Measurements from ENCODE around the gene DNAH14.
"Not testable (repeated sequence)": the region's sequence is repeated elsewhere in the genome, so short reads cannot be mapped to it uniquely, and the experiment has no call there.

DNAH14 gene

DNA sequence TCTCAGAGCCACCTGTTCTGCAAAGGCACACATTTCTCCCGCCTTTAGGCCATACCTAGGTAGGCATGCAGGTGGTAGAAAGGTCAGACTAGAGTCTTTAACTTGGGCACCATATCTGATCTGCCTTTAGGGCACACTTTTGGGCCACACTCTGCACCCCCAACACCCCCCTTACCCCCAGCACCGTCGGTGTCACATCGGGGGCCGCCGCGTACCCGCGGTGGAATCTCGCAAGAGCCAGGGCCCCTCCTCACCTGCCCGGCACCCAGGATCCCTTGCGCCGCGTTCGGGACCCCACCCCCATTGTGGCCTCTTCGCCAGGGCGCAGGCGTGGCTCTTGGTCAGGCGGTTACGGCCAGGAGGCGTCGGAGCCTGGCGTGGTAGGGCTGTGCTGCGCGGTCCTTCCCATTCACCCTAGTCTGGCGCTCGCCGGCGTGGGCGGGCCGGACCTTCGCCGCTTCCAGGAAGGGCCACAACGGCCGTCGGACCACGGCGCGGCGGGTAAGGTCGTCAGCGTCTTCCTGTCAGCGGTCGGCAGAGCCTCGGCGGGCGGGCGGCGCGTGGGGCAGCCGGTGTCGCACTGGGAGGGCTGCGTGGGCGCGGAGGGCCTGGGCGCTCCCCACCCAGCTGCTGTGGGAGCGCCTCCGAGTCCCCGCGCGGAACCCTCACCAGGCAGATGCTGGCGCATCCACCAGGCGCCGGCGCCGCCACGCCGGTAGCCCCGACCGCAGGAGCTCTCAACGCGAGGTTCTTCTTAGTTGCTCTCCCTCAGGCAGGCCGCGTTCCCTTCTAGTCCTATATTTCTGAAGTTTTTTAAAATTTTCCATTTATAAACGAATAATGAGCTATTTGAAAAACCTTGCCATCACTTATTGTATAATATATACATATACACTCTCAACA lies at the start of gene DNAH14:
Gene DNAH14, plus strand, starts transcription at position 341 of the 903 bp plus-strand sequence. CDS start 23,028 bp downstream, outside the sequence.
- Histone ChIP-seq H3K36me3 (ENCODE audit: control insufficient read depth, insufficient read depth, low read length) (0 out of 2 replicates have a peak, but pooled peaks cover 3% of the 10 kb centered on the region), H3K9ac (ENCODE audit: low read length) (peak within 1 kb of the TSS; percentile 78), H3K4me3 (ENCODE audit: low read depth, low read length) (peak within 1 kb of the TSS; percentile 74), H3K9me3 (ENCODE audit: control insufficient read depth, insufficient read depth, low read depth, low read length) (peaks cover 28% of the 10 kb centered on the region), H3K4me1 (ENCODE audit: control insufficient read depth, insufficient read depth, low read length) (no peaks in the 10 kb centered on the region; the same call in 1 of the 2 replicates), H3K27ac (ENCODE audit: low read depth, low read length) (peak within 1 kb of the TSS; percentile 38; the same call in 1 of the 2 replicates), H3K27me3 (ENCODE audit: control insufficient read depth, insufficient read depth, low read length) (no peaks in the 10 kb centered on the region)

DNA sequence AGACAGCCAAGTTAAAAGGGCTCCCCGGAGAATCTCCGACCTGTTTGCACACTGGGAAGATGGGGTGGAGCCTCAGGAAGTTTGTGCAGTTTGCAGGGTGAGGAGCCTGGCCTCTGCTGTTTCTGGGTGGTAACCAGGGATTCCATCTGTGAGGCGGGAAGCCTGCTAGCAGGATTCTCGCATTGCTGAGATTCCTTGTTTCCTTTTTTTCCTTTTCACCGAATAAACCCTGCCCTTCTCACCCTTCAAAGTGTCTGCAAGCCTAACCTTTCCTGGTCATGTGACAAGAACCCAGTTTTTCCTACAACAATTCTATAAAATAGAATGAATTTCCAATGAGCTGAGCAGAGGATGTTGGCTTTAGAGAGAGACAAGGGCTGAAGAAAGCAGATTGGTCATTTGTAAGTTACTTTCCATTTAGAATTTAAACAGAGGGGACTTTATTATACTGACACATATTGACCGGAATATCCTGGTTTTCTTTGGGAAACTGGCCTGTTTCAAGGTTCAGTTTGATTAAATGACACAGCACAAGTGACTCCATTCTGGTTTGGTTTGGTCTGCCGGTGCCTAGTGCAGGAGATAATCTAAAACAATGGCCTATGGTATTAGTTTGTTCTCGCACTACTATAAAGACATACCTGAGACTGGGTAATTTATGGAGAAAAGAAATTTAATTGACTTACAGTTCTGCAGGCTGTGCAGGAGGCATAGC lies 48.7 kb upstream of the DNAH14 start:
- H3K27ac ChIP-seq (ENCODE audit: low read depth, low read length), result peak overlapping the region; percentile 2; the same call in 1 of the 2 replicates
- H3K36me3 ChIP-seq (ENCODE audit: control insufficient read depth, insufficient read depth, low read length), result no peaks in the 10 kb centered on the region
- no peaks in the 10 kb centered on the region for H3K27me3 ChIP-seq (ENCODE audit: control insufficient read depth, insufficient read depth, low read length)
- peaks cover 11% of the 10 kb centered on the region for H3K9me3 ChIP-seq (ENCODE audit: control insufficient read depth, insufficient read depth, low read depth, low read length)
- H3K4me1 ChIP-seq (ENCODE audit: control insufficient read depth, insufficient read depth, low read length), result peaks cover 42% of the 10 kb centered on the region
- no peak overlapping the region for H3K9ac ChIP-seq (ENCODE audit: low read length)
- H3K4me3 ChIP-seq (ENCODE audit: low read depth, low read length), result peak overlapping the region; percentile 11

DNA sequence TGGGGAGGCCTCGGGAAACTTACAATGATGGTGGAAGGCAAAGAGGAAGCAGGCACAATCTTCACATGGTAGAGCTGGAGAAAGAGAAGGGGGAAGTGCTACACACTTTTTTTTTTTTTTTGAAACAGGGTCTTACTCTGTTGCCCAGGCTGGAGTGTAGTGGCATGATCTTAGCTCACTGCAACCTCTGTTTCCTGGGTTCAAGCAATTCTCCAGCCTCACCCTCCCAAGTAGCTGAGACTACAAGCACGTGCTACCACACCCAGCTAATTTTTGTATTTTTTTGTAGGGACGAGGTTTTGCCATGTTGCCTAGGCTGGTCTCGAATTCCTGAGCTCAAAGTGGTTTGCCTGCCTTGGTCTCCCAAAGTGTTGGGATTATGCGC lies 48.2 kb upstream of the DNAH14 start:
- H3K27ac ChIP-seq (ENCODE audit: low read depth, low read length), result peak overlapping the region; percentile 2; the same call in 1 of the 2 replicates
- peaks cover 16% of the 10 kb centered on the region for H3K9me3 ChIP-seq (ENCODE audit: control insufficient read depth, insufficient read depth, low read depth, low read length)

DNA sequence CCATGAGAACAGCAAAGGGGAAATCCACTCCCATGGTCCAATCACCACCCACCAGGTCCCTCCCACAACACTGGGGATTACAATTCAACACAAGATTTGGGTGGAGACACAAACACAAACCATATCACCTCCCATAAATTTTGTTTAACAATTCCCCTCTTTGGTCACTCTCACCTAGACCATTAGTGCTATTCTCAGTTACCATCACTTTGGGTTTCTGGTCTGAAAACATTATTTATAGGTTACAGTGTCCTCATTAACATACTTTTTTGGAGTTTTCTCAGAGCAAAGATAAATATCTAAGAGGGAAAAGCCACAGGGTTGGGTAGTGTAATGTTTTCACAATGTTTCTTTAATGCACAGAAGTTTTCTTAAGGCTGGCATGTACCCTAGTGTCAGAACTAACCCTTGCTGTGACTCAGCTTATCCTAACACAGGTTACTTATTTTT lies 47.7 kb upstream of the DNAH14 start:
- H3K27me3 ChIP-seq (ENCODE audit: control insufficient read depth, insufficient read depth, low read length), result no peaks in the 10 kb centered on the region
- H3K27ac ChIP-seq (ENCODE audit: low read depth, low read length), result no peak overlapping the region
- peaks cover 21% of the 10 kb centered on the region for H3K9me3 ChIP-seq (ENCODE audit: control insufficient read depth, insufficient read depth, low read depth, low read length)
- no peak overlapping the region for H3K9ac ChIP-seq (ENCODE audit: low read length)
- no peaks in the 10 kb centered on the region; the same call in 1 of the 2 replicates for H3K36me3 ChIP-seq (ENCODE audit: control insufficient read depth, insufficient read depth, low read length)
- H3K4me3 ChIP-seq (ENCODE audit: low read depth, low read length), result no peak overlapping the region
- peaks cover 39% of the 10 kb centered on the region for H3K4me1 ChIP-seq (ENCODE audit: control insufficient read depth, insufficient read depth, low read length)

More for the DNA sequence above, 48.2 kb upstream of the DNAH14 start:
- H3K27me3 ChIP-seq (ENCODE audit: control insufficient read depth, insufficient read depth, low read length); H3K9ac ChIP-seq (ENCODE audit: low read length); H3K36me3 ChIP-seq (ENCODE audit: control insufficient read depth, insufficient read depth, low read length): not testable (repeated sequence)
- peak overlapping the region; percentile 1; the same call in 1 of the 2 replicates for H3K4me3 ChIP-seq (ENCODE audit: low read depth, low read length)
- H3K4me1 ChIP-seq (ENCODE audit: control insufficient read depth, insufficient read depth, low read length), result peaks cover 39% of the 10 kb centered on the region

DNA sequence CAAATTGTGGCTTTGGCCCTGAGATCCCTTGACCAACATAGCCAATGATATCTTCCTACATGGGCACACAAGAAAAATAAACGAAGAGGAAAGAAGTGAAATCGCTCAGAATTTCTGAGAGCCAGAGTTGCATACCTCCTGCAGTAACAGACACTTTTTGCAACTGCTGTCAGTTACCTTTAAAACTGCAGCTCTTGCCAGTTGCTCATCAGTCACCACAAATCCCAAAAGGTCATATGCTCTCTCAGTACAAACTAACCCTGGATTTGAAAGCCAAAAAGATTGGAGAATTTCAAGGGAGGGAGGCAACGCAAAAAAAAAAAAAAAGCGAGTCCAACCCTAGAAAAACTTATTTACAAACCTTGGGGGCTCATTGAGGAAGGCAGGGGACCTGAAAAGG lies 47.2 kb upstream of the DNAH14 start:
- peaks cover 26% of the 10 kb centered on the region for H3K9me3 ChIP-seq (ENCODE audit: control insufficient read depth, insufficient read depth, low read depth, low read length)
- no peak overlapping the region for H3K27ac ChIP-seq (ENCODE audit: low read depth, low read length)
- H3K4me1 ChIP-seq (ENCODE audit: control insufficient read depth, insufficient read depth, low read length), result peaks cover 39% of the 10 kb centered on the region
- no peaks in the 10 kb centered on the region; the same call in 1 of the 2 replicates for H3K36me3 ChIP-seq (ENCODE audit: control insufficient read depth, insufficient read depth, low read length)
- no peaks in the 10 kb centered on the region for H3K27me3 ChIP-seq (ENCODE audit: control insufficient read depth, insufficient read depth, low read length)
- H3K9ac ChIP-seq (ENCODE audit: low read length), result no peak overlapping the region
- H3K4me3 ChIP-seq (ENCODE audit: low read depth, low read length), result no peak overlapping the region

DNA sequence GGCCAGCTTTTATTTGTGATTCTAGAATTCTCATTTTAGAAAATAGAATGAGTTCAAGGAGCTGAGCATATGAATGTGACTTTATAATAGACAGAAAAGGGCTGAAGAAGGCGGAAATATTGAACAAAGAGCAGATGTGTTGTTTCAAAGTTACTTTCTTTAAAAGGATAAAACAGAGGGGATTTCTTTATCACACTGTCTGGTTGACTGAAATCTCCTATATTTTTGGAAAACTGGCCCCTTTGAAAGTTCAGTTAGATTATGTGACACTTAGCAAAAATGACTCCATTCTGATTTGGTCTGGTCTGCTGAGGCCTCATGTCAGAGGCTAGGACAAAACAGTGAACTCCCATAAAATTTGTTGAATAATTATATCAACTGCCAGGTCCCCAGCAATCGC lies 46.4 kb upstream of the DNAH14 start:
- Histone ChIP-seq H3K9me3 (ENCODE audit: control insufficient read depth, insufficient read depth, low read depth, low read length) (peaks cover 33% of the 10 kb centered on the region), H3K4me1 (ENCODE audit: control insufficient read depth, insufficient read depth, low read length) (peaks cover 39% of the 10 kb centered on the region), H3K9ac (ENCODE audit: low read length) (no peak overlapping the region), H3K27me3 (ENCODE audit: control insufficient read depth, insufficient read depth, low read length) (no peaks in the 10 kb centered on the region), H3K27ac (ENCODE audit: low read depth, low read length) (no peak overlapping the region), H3K4me3 (ENCODE audit: low read depth, low read length) (no peak overlapping the region), H3K36me3 (ENCODE audit: control insufficient read depth, insufficient read depth, low read length) (no peaks in the 10 kb centered on the region; the same call in 1 of the 2 replicates)

DNA sequence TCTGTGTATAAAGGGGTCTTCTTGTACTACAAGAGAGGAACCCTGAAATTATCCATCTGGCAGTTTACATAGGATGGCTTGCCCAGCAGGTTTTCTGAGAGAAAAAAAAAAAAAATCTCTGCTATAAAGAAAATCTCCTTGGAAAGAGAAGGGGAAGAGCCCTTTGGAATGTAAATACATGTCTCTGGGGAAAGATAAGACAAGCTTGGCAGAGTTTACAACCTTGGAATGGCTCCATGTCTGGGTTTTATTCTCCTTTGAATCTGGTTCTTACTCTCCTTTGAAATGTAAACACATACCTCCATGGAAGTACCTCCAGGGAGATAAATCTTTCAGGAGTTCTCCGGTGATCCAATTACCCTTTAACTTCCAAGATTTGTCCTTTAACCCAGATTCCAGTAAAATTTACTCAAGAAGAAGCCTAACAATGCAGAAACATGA lies 45.1 kb upstream of the DNAH14 start:
- H3K4me1 ChIP-seq (ENCODE audit: control insufficient read depth, insufficient read depth, low read length), result peaks cover 36% of the 10 kb centered on the region
- peaks cover 38% of the 10 kb centered on the region for H3K9me3 ChIP-seq (ENCODE audit: control insufficient read depth, insufficient read depth, low read depth, low read length)
- H3K27me3 ChIP-seq (ENCODE audit: control insufficient read depth, insufficient read depth, low read length), result no peaks in the 10 kb centered on the region
- peak overlapping the region; percentile 3; the same call in 1 of the 2 replicates for H3K27ac ChIP-seq (ENCODE audit: low read depth, low read length)
- no peak overlapping the region for H3K9ac ChIP-seq (ENCODE audit: low read length)
- H3K4me3 ChIP-seq (ENCODE audit: low read depth, low read length), result no peak overlapping the region
- H3K36me3 ChIP-seq (ENCODE audit: control insufficient read depth, insufficient read depth, low read length), result no peaks in the 10 kb centered on the region; the same call in 1 of the 2 replicates

DNA sequence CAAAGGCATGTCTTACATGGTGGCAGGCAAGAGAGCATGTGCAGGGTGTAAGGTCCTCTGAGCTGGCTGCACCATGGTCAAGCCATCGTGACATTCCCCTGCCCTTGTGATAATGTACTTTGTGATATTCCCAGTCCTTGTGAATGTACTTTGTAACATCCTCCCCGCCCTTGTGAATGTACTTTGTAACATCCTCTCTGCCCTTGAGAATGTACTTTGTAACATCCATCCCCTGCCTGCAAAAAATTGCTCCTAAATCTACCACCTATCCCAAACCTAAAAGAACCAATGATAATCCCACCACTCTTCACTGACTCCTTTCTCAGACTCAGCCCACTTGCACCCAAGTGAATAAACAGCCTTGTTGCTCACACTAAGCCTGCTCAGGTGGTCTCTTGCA lies 44.1 kb upstream of the DNAH14 start:
- not testable (repeated sequence) for H3K4me3 ChIP-seq (ENCODE audit: low read depth, low read length); H3K27me3 ChIP-seq (ENCODE audit: control insufficient read depth, insufficient read depth, low read length); H3K9ac ChIP-seq (ENCODE audit: low read length); H3K27ac ChIP-seq (ENCODE audit: low read depth, low read length); H3K36me3 ChIP-seq (ENCODE audit: control insufficient read depth, insufficient read depth, low read length)
- Histone ChIP-seq H3K4me1 (ENCODE audit: control insufficient read depth, insufficient read depth, low read length) (peaks cover 26% of the 10 kb centered on the region), H3K9me3 (ENCODE audit: control insufficient read depth, insufficient read depth, low read depth, low read length) (peaks cover 38% of the 10 kb centered on the region)

DNA sequence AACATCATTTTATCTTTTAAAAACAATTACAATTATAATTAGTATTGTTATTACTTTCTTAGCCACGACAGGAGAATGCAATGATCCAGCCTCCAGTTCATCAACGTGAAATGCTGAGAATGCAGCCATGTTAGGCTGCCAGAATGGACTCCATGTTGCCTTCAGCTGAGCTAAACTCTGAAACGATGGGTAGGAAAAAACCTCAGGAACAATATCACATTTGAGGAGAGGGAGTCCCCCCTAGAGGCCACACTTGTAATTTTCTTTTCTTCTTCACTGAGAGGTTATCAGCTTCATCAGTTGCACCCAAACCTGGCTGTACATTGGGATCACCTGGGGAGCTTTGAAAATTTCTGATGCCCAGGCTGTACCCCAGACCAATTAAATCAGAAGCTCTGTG lies 34.6 kb upstream of the DNAH14 start:
- no peaks in the 10 kb centered on the region for H3K27me3 ChIP-seq (ENCODE audit: control insufficient read depth, insufficient read depth, low read length)
- no peak overlapping the region for H3K4me3 ChIP-seq (ENCODE audit: low read depth, low read length)
- no peaks in the 10 kb centered on the region for H3K4me1 ChIP-seq (ENCODE audit: control insufficient read depth, insufficient read depth, low read length)
- no peak overlapping the region for H3K27ac ChIP-seq (ENCODE audit: low read depth, low read length)
- H3K9ac ChIP-seq (ENCODE audit: low read length), result no peak overlapping the region
- peaks cover 7% of the 10 kb centered on the region; the same call in 1 of the 2 replicates for H3K9me3 ChIP-seq (ENCODE audit: control insufficient read depth, insufficient read depth, low read depth, low read length)
- H3K36me3 ChIP-seq (ENCODE audit: control insufficient read depth, insufficient read depth, low read length), result no peaks in the 10 kb centered on the region

DNA sequence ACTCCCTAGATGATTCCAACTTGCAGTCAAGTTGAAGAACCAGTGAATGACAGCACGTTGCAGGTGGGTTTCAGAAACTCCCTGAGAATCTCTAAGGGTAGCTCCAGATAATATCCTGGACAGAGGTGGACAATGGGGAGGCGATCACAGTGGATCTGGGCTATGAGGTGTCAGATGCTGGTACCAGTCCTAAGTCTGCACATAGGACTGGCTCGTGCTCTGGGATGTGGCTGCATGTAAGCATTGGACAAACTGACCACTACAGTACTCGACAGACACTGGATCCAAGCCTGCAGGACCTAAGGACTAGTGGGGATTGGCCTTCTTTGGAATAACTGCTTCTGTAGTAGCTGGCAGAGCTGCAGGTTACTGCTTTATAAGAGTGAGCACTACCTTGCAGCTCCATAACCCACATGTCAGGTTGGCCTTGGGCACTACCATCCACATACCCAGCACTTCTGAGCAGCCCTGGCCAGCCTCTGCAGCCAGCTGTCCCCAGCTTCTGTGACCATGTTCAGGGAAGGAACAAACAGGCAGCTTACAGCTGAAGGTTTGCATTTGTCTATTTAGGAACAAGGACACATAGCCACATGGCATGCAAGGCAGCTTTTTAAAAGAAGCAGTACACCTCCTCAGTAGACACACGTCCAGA lies 33.2 kb upstream of the DNAH14 start:
- H3K4me3 ChIP-seq (ENCODE audit: low read depth, low read length), result no peak overlapping the region
- H3K4me1 ChIP-seq (ENCODE audit: control insufficient read depth, insufficient read depth, low read length), result no peaks in the 10 kb centered on the region
- H3K27me3 ChIP-seq (ENCODE audit: control insufficient read depth, insufficient read depth, low read length), result no peaks in the 10 kb centered on the region
- H3K9ac ChIP-seq (ENCODE audit: low read length), result no peak overlapping the region
- no peaks in the 10 kb centered on the region for H3K36me3 ChIP-seq (ENCODE audit: control insufficient read depth, insufficient read depth, low read length)
- peaks cover 7% of the 10 kb centered on the region; the same call in 1 of the 2 replicates for H3K9me3 ChIP-seq (ENCODE audit: control insufficient read depth, insufficient read depth, low read depth, low read length)
- no peak overlapping the region for H3K27ac ChIP-seq (ENCODE audit: low read depth, low read length)

Measured in HUES6 (cell line).